Kasumi-1 (cell line): ENCODE data around the gene TPT1.

Experiments
- DNase-seq, 2 experiments: peaks; one replicate each; lab custom pipeline; 2025; lab: John Stamatoyannopoulos, UW

TPT1 gene

GRCh38 chr13:45333977-45334922 lies 6.7 kb downstream of the TPT1 start:
- DNase-seq = peak; percentile 95 to 97

- no peak for DNase-seq
Measured at GRCh38 chr13:45333251-45333976, 7.6 kb downstream of the TPT1 start.

DNA sequence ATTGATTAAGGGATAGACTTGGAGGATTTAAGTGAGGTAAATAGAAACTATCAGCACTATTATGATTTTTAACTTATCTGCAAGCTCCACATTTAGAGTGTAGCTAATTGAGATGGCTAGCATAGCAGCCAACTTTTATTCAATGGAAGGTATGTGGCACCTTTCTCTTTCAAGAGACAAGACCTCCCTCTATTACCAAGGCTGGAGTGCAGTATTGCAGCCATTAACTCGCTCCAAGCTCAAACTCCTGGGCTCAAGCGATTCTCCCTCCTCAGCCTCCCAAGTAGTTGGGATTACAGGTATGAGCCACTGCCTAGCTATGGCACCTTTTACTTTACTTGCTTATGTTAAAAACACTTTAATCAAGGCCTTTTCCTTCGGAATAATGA lies 8.2 kb downstream of the TPT1 start:
- no peak for DNase-seq

DNA sequence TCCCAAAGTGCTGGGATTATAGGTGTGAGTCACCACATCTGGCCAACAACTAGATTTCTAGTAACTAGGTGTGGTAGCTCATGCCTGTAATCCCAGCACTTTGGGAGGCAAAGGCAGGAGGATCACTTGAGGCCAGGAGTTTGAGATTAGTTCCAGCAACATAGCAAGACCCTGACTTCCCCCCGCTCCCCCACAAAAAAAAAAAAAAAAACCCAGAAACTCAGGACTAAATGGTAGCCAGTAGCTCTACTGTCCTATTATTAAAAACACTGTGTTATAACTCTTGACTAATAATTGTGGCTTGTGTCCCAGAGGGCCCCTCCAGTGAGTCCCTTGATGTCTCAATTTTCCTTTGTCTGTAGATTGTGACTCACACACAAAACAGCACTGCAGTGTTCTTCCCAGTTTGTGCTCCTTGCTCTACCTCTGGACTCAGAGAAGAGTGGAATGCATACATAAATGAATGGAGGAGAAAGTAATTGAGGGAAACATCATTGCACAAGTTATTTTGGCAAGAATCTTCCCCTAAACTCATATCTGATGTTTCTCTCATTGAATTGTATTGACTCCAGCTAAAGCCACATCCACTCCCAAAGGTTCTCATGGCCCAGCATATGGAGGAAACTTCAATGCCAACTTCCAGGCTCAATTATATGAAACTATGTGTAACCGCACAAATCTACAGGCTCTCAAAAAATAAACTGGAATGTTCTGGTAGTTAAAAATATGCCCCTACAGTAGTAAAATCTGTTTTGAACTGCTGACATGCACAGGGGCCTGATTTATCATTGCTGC lies 8.8 kb downstream of the TPT1 start:
- DNase-seq = peak; percentile 21 to 32

DNA sequence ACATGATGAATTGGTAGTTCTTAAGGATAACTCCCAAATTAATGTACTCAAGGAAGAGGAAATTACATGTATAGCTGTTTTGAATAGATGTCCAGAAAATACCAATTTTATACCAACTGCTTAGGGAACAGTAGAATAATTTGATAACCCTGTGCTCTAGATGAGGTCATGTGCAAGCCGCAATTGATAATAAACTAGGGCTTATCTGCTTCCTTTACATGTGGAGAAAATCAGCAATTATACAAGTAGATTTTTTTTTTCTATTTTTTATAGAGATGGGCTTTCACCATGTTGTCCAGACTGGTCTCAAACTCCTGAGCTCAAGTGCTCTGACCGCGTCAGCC lies 9.3 kb downstream of the TPT1 start:
- no peak for DNase-seq

GRCh38 chr13:45331123-45331619 lies 9.8 kb downstream of the TPT1 start:
- DNase-seq = peak in 1 of 2 experiments; percentile 29

- no peak for DNase-seq
Measured at GRCh38 chr13:45328661-45329111, 12.3 kb downstream of the TPT1 start.

GRCh38 chr13:45327253-45327955 lies 13.6 kb downstream of the TPT1 start:
- no peak for DNase-seq

DNA sequence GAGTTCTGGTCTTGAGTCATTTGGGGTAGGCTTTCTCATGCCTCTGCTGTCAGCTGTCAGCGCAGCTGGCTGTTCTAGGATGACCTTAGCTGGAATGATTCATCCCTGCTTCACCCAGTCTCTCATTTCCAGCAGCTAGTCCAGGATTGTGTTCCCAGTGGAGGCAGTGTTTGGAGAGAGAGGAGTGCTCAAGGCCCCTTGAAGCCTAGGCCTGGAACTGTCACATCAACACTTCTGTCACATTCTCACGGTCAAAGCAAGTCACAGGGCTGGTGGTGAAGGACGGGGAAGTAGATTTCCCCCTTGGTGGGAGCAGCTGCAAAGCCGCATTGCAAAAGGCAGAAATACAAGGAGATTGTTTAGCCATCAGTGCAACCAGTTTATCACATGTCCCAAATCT lies 15.2 kb downstream of the TPT1 start:
- peak; percentile 45 to 60 for DNase-seq

- DNase-seq = peak; percentile 88
Measured at GRCh38 chr13:45320876-45321629, 19.9 kb downstream of the TPT1 start.

DNA sequence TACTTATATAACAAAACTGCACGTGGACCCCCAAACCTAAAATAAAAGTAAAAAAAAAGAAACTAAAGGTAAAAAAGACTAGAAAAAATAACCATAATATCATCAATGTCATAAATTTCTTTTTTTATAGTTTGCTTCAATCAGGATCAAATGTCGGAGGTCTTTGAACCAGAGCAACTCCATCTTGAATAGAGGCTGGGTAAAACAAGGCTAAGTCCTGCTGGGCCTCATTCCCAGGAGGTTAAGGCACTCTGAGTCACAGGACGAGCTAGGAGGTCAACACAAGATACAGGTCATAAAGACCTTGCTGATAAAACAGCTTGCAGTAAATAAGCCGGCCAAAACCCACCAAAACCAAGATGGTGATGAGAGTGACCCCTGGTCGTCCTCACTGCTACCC lies 24.0 kb downstream of the TPT1 start:
- no peak for DNase-seq

DNA sequence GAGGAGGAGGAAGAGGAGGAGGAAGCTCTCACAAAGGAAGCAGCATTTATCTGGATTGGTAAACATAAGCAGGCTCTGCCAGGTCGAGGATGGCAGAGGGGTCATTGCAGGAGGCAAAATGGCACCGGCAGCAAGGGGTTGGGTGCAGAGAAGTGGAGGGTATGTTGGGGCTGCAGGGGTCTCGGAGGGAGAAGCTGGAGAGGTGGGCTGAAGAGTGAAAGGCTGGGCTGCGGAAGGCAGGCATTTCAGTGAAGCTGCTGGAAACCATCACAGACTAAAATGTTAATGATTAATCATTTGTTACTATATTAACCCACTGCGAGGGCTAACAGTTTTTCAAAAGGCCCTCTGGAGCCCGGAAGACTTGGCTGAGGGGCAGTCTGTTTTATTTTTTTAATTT lies 24.6 kb downstream of the TPT1 start:
- no peak for DNase-seq

GRCh38 chr13:45315520-45316167 lies 25.3 kb downstream of the TPT1 start:
- no peak for DNase-seq

GRCh38 chr13:45314822-45315221 lies 26.2 kb downstream of the TPT1 start:
- no peak for DNase-seq

DNA sequence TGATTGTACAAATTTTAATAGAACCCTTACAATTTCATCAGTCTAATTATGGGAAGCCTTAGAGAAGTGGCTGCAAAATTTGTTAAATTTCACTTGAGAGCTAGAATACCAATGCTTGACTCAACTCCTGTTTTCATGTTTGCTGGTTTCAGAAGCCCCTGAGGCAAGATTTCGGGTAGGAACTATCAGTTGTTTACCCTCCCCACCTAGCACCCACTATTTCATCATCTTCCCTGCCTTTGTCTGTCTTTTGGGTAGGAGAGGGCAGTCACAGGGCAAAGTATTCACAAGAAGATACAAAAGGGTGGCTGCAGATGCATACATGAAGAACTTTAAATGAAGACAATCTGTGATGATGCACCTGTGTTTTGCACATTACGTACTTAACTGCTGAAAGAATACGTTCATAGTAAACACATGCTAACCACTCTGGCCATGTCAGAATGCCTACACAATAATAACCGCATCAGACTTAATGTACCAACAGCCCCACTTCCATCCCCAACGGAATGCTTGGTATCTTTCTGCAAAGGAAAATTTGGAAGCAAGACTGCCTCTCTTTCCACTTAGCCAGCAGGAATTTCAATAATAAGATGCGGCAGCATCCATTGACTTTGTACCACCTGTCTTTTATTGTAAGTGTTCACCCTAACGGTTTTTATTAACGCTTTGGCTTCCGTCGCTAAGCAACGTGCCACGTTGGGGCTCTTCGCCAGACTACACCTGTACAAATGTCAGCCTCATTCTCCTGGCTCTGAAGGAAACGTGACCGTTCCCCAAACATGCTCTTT lies 30.4 kb downstream of the TPT1 start:
- DNase-seq = no peak

DNA sequence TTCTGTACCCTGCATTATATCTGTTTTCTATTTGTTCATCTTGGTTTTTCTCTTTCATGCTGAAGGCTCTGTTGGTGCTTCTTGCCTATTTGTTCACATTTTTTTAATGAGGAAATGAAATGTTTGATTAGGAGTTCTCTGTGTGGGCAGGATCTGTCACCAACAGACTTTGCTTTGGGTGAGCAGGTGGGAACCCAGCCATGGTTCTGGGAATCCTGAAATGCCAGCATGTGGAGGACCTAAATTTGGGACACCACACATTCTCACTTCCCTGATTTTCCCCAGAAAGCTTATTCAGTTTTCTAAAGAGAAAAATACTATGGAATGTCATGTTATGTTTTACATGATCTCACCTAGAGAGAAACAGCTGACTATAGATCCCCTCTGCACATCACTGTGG lies 34.0 kb downstream of the TPT1 start:
- no peak for DNase-seq

DNA sequence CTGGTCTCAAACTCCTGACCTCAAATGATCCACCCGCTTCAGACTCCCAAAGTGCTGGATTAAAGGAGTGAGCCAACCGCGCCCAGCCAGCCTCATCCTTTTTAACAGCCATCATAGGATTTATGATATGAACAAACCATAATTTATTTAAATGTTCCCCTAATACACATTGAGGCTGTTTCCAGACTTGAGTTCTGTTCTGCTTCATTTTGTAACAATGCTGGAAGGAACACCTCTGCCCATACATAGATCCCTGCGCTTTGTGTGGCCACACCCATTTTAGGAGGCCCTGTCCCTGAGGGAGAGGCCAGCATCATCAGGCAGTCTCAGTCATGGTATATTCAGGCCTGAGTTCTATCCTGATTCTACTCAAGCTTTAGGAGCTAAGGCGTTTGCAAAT lies 35.9 kb downstream of the TPT1 start:
- no peak for DNase-seq

- DNase-seq = no peak
Measured at GRCh38 chr13:45303866-45304265, 37.1 kb downstream of the TPT1 start.

GRCh38 chr13:45303026-45303425 lies 38.0 kb downstream of the TPT1 start:
- DNase-seq = no peak
